ENCODE measurements around the gene OR2B2.

OR2B2 gene

DNA sequence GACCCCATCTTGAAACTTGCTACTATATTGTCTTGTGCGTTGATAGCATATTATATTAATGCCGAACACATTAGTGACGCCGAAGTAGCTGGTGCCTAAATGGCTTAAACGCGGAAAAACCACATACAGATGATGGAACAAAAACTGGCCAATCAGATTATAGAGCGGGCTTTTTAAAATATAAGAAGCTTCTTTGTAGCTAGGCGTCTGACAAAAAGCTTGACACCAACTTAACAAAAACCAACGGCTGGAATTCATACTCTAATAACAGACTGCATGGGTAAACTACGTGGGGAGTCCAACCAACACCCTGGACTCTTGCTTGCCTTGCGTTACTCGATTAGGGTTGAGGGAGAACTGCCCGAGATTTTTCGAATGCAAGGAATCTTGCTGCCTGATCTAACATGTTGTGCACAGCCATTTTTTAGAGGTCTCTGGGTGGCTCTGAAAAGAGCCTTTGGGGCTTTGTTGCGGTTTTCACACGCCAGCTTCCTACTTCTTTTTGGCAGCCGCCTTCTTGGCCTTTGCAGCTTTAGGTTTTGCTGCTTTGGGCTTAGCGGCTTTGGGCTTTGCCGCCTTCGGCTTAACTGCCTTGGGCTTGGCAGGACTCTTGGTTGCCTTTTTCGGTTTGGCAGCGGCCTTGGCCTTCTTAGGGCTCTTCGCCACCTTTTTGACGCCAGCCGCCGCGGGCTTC is 45.7 kb downstream of the OR2B2 start:
- DNase-seq, result no peak

DNA sequence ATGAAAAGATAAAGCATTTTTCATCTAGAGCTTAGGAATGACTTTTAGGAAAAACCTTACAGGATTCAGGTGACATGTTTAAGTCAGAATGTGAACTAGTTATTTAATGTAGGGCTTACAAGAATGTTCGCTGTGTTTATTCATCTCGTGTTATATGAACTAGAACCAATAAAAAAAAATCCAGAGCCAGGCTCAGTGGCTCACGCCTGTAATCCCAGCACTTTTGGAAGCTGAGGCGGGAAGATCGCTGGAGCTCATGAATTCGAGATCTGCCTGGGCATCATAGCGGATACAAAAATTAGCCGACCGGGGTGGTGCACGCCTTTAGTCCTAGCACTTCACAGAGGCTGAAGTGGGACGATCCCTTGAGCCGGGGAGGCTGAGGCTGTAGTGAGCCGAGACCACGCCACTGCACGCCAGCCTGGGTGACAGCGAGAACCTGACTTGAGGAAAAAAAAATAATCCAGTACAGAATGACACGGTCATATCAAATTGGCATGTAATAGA is 46.3 kb downstream of the OR2B2 start:
- DNase-seq, result no peak

DNA sequence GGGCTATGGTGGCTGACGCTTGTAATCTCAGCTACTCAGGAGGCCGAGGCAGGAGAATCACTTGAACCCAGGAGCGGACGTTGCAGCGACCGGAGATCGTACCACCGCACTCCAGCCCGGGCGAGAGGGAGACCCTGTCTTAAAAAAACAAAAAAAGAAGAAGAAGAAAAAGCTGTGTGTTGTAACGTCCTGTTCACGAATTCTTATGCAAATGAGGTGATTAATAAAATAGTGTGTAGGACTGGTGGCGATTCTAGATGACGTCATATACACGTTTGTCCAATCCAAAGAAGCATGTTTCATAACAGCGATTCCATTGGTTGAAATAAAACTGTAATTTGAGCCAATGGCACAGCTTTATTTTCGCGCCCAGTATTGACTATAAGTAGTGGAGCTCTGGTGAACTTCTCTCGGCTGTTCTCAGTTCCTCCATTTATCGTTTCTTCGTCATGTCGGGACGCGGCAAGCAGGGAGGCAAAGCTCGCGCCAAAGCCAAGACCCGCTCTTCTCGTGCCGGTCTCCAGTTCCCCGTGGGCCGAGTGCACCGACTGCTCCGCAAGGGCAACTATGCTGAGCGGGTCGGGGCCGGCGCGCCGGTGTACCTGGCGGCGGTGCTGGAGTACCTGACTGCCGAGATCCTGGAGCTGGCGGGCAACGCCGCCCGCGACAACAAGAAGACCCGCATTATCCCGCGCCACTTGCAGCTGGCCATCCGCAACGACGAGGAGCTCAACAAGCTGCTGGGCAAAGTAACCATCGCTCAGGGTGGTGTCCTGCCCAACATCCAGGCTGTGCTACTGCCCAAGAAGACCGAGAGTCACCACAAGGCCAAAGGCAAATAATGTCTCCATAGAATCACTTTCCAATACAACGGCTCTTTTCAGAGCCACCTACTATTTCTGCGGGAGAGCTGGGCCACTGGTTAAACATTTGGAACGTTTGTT is 47.0 kb downstream of the OR2B2 start:
- DNase-seq, result peak in 1 of 2 experiments; percentile 60

DNA sequence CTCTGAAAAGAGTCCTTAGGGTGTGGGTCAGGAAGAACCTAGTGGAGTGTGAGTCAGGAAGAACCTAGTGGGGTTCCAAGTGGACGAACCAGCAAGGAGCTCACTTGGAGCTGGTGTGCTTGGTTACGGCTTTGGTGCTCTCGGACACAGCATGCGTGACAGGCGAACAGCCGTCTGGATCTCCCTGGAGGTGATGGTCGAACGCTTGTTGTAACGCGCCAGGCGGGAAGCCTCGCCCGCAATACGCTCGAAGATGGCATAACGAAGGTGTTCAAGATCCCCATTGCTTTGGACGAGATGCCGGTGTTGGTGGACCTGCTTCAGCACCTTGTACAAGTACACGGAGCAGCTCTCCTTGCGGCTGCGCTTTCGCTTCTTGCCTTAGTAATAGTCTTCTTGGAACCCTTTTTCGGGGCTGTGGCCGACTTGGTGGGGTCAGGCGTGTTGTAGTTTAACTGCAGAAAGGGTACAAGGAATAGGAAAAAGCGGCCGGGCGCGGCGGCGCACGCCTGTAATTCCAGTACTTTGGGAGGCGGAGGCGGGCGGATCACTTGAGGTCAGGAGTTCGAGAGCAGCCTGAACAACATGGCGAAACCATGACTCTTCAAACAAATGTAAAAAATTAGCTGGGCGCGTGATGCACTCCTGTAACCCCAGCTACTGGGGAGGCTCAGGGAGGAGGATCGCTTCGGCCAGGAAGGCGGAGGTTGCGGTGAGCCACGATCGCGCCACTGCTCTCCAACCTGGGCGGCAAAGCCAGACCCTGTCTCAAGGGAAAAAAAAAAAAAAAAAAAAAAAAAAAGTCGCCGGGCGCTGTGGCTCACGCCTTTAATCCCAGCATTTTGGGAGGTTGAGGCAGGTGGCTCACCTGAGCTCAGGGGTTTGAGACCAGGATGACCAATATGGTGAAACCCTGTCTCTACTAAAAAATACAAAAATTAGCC is 48.0 kb downstream of the OR2B2 start:
- DNase-seq, result no peak

DNA sequence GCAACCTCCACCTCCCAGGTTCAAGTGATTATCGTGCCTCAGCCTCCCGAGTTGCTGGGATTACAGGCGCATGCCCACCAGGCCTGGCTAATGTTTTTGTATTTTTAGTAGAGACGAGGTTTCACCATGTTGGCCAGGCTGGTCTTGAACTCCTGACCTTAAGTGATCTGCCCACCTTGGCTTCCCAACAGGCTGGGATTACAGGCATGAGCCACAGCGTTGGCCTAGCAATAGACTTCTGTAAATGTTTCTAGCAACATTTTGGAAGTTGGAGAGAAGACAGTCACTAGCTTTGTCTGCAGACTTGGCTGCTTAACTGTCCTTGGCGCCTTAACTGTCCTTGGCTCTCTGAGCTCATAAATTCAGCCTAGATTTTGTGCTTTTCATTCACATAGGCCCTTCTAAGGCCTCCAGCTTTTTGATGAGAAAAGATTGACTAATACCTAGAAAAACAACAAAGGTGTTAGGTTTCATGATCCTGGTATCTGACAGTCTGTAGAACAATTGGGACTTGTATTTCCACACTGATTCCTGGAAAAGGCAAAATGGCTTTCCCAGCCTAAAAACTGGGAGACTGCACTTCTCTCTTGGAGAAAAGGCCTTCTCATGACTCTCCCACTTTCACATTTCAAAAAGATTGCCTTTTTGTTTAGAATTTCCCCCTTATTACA is 49.7 kb downstream of the OR2B2 start:
- DNase-seq, result no peak

DNA sequence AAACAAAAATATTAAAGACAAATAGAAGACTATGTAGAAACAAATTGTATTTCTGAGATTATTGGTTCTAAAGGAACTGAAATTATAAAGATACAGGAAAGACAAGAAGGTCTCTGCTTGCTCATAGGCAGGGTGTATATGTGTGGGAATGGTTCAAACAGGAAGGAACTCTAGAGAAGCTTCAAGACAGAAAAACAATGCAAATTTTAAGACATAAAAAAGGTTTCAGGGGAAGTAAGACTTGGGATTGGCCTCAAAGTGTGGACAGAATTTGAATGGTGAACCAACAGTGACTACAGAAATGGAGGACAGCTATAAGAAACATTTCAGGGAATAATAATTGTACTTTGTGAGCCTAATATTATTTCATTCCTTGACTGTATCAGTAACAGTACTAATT is 50.3 kb downstream of the OR2B2 start:
- DNase-seq, result no peak

DNA sequence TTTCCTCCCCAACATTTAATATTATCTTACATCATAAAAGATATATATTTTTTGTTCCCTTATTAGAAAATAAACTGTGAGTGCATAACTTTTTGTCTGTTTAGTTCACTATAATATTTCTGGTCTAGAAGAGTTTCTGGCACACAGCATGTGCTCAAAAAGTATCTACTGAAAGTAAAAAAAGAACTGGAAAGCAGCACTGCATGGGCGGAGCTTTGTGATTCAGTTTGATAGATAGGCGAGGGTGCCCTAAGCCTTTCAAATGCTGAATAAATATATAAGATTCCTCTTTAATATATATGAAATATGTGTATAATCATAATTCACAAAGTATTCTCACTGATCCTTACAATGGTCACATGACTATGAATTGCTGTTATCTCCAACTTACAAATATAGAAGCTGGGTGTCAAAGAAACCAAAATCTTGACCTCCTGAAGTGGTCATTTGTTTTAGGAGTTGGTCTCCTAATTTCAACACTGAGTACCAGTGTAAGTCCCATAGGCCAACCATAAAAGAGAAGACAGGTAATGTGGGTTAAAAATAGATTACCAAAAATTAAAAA is 50.8 kb downstream of the OR2B2 start:
- no peak for DNase-seq

Measured in cerebellar nuclear complex (tissue), 1 donor.